OCI-LY3 (cell line): Measurements from ENCODE around the gene GNAZ.
A peak's percentile ranks its signal among the peaks of the same experiment; 100 is the strongest.

Experiments
- H2AFZ ChIP-seq: fragments of 200-600, 300-600 bp; shearing (Covaris generic); 2 replicates; pipeline ENCODE4 v1.6.0; 2014; ENCODE audit warnings: antibody characterized with exemption, low read depth, low read length
- H3K27ac ChIP-seq: fragments of 200-600, 300-600 bp; sonication (generic); 2 replicates; pipeline ENCODE4 v1.5.1; 2014; ENCODE audit warnings: mild to moderate bottlenecking, low read length, moderate library complexity, mixed read lengths
- H3K27me3 ChIP-seq: fragments of 200-600, 300-600 bp; sonication (generic); 2 replicates; pipeline ENCODE4 v1.6.1; 2014; ENCODE audit warnings: low read depth, low read length, mixed read lengths
- H3K36me3 ChIP-seq: fragments of 200-600, 300-600 bp; sonication (generic); replicated peaks from 2 replicates; pipeline ENCODE3; 2014; ENCODE audit warnings: low read depth, low read length, mixed read lengths
- H3K4me1 ChIP-seq: fragments of 300-600, 200-600 bp; sonication (generic); 2 replicates; pipeline ENCODE4 v1.6.1; 2014; ENCODE audit warnings: low read length, mixed read lengths
- H3K4me2 ChIP-seq: fragments of 200-600, 300-600 bp; sonication (generic); 2 replicates; pipeline ENCODE4 v1.6.1; 2014; ENCODE audit warnings: low read length, mixed read lengths
- H3K4me3 ChIP-seq: fragments of 300-600, 200-600 bp; sonication (generic); 2 replicates; pipeline ENCODE4 v1.5.1; 2014; ENCODE audit warnings: antibody characterized with exemption, mild to moderate bottlenecking, low read length, moderate library complexity
- H3K79me2 ChIP-seq: fragments of 300-600, 200-600 bp; shearing (Covaris generic); 2 replicates; pipeline ENCODE4 v1.6.1; 2014; ENCODE audit warnings: mild to moderate bottlenecking, low read length, mixed read lengths
- H3K9ac ChIP-seq: fragments of 300-600, 200-600 bp; shearing (Covaris generic); 2 replicates; pipeline ENCODE4 v1.6.0; 2014; ENCODE audit warnings: mild to moderate bottlenecking, low read length, moderate library complexity
- H3K9me3 ChIP-seq: fragments of 200-600, 300-600 bp; shearing (Covaris generic); 2 replicates; pipeline ENCODE4 v1.6.1; 2014; ENCODE audit warnings: low read length, mixed read lengths; ENCODE audit not compliant: insufficient read depth
- H4K20me1 ChIP-seq: fragments of 200-600, 300-600 bp; sonication (generic); 2 replicates; pipeline ENCODE4 v1.6.1; 2016; ENCODE audit warnings: low read length, mixed read lengths; ENCODE audit not compliant: insufficient read depth
- CTCF ChIP-seq: fragments of 200-600, 300-600 bp; sonication (generic); IDR thresholded peaks from 2 replicates; pipeline ENCODE4 v1.5.1; 2014; ENCODE audit warnings: antibody characterized with exemption, low read length, low read depth
- EZH2phosphoT487 ChIP-seq: fragments of 200-600 bp; shearing (Covaris generic); IDR thresholded peaks from 2 replicates; pipeline ENCODE4 v1.6.1; 2018; ENCODE audit warnings: antibody characterized with exemption, mixed run types, low read depth

Gene GNAZ

GRCh38 chr22:23157560-23158515 lies 87.5 kb downstream of the GNAZ start:
- Histone ChIP-seq H3K36me3 (no peaks in the 10 kb centered on the region), H2AFZ (no peak overlapping the region; the same call in 1 of the 2 replicates), H4K20me1 (no peaks in the 10 kb centered on the region), H3K4me1 (peaks cover 17% of the 10 kb centered on the region), H3K4me3 (peak overlapping the region; percentile 74; the same call in 1 of the 2 replicates), H3K79me2 (no peaks in the 10 kb centered on the region), H3K27me3 (no peaks in the 10 kb centered on the region), H3K9me3 (no peaks in the 10 kb centered on the region), H3K27ac (no peak overlapping the region), H3K4me2 (peak overlapping the region; percentile 89), H3K9ac (no peak overlapping the region)
- TF ChIP-seq EZH2phosphoT487, result no peak
- TF ChIP-seq CTCF, result no peak

DNA sequence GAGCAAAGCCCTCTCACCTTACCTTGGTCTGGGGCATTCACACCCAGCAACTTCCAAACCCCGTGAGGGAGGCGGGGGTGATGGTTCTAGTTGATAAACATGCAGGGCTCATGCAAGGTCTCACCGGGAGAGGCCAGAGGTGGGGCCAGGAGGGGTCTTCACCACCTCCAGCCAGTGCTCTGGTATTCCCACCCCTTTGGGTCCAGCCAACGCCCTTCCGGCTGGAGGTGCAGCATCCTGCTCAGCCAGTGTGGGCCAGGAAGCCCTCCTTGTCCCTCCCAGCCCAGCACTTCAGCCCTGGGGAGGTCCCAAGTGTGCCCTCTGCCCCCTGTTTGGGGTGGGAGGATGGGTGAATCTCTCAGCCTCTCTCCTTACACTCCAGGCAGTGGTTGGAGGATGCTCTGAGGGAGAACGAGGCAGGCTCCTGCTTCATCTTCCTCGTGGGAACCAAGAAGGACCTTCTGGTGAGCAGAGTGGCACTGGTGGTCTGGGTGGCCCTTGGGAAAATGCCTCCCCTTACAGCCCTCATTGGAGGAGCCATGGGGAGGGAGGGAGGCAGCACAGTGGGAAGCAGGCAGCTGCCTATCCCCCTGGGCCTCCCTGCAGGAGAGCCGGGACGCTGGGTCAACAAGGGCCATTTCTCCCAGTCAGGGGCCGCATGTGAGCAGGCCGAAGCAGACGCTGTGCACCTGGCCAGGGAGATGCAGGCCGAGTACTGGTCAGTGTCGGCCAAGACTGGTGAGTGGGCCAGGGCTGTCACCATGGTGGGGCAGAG lies 88.4 kb downstream of the GNAZ start:
- no peak overlapping the region for H3K4me3 ChIP-seq
- H4K20me1 ChIP-seq, result no peaks in the 10 kb centered on the region
- H3K36me3 ChIP-seq, result no peaks in the 10 kb centered on the region
- no peak overlapping the region for H3K4me2 ChIP-seq
- H2AFZ ChIP-seq, result no peak overlapping the region
- H3K4me1 ChIP-seq, result peaks cover 12% of the 10 kb centered on the region
- no peak overlapping the region for H3K27ac ChIP-seq
- no peaks in the 10 kb centered on the region for H3K27me3 ChIP-seq
- no peak for TF ChIP-seq EZH2phosphoT487
- TF ChIP-seq CTCF, result no peak
- no peaks in the 10 kb centered on the region for H3K9me3 ChIP-seq
- H3K79me2 ChIP-seq, result no peaks in the 10 kb centered on the region
- H3K9ac ChIP-seq, result no peak overlapping the region

GRCh38 chr22:23159291-23159630 lies 88.9 kb downstream of the GNAZ start:
- Histone ChIP-seq H4K20me1 (no peaks in the 10 kb centered on the region), H3K4me2 (no peak overlapping the region), H3K4me3 (no peak overlapping the region), H3K79me2 (no peaks in the 10 kb centered on the region), H3K36me3 (no peaks in the 10 kb centered on the region), H3K9me3 (no peaks in the 10 kb centered on the region), H3K27me3 (no peaks in the 10 kb centered on the region), H3K9ac (no peak overlapping the region), H2AFZ (no peak overlapping the region), H3K4me1 (peaks cover 12% of the 10 kb centered on the region), H3K27ac (no peak overlapping the region)
- TF ChIP-seq EZH2phosphoT487, result no peak
- TF ChIP-seq CTCF, result no peak

DNA sequence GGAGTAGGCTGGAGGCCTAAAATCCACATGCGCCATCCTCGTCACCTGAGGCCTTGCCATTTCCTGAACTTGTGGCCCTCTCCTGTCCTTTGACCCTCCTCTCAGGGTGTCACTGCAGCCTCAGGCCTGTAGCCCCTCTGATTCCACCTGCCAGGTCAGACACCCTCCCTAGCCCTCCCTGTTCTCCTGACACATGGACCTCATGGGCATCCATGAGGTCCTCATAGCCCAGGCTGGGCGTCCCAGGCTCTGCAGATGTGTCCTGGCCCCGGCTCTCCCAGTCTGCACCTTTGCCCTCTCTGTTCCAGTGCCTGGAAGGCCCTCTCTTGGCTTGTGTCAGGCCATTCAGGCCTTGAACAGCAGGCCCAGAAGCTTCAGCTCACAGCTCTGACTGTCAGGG lies 90.7 kb downstream of the GNAZ start:
- Histone ChIP-seq H3K27ac (no peak overlapping the region), H3K36me3 (no peaks in the 10 kb centered on the region), H3K4me1 (peaks cover 12% of the 10 kb centered on the region), H4K20me1 (no peaks in the 10 kb centered on the region), H3K9me3 (no peaks in the 10 kb centered on the region), H3K27me3 (no peaks in the 10 kb centered on the region), H3K4me2 (no peak overlapping the region), H2AFZ (no peak overlapping the region), H3K9ac (no peak overlapping the region), H3K79me2 (no peaks in the 10 kb centered on the region), H3K4me3 (no peak overlapping the region)
- TF ChIP-seq CTCF (no peak), EZH2phosphoT487 (no peak)
